ENCODE measurements around the gene DNAH14.

- TF ChIP-seq ZNF274 (IDR thresholded peaks at IDR 0.05; ENCODE audit: low read depth, low read length) (no peak), SUZ12 (IDR thresholded peaks at IDR 0.05; ENCODE audit: extremely low read depth, insufficient read depth, insufficient read length) (no peak), YY1 (IDR thresholded peaks at IDR 0.05; ENCODE audit: insufficient read depth, insufficient read length) (no peak)
Measured at GRCh38 chr1:224906340-224906739, 23.1 kb upstream of the DNAH14 start.

All from NT2/D1 (cell line).